Endodermal cell (in vitro differentiated cells): ENCODE measurements around the gene NUDCD2. TPM values are rescaled to one million over a fixed set of nuclear protein-coding genes. Genes with fewer than 3 reads are reported as not detected.

Experiments
- DNase-seq: peaks from one replicate; pipeline ENCODE4 v3.0.0-alpha.2; 2017
- H3K27ac ChIP-seq: 2 replicates; pipeline ENCODE4 v1.5.1; 2013; ENCODE audit warnings: mild to moderate bottlenecking, low read depth, low read length, moderate library complexity
- H3K27me3 ChIP-seq: 2 replicates; pipeline ENCODE4 v1.6.1; 2013; ENCODE audit warnings: mild to moderate bottlenecking, low read length, moderate library complexity; ENCODE audit not compliant: insufficient read depth, control insufficient read depth, poor library complexity, severe bottlenecking
- H3K36me3 ChIP-seq: 2 replicates; pipeline ENCODE4 v1.7.0; 2013; ENCODE audit warnings: mild to moderate bottlenecking, low read length, moderate library complexity; ENCODE audit not compliant: control insufficient read depth, insufficient read depth
- H3K4me1 ChIP-seq: one replicate; pipeline ENCODE4 v1.7.0; 2013; ENCODE audit warnings: low read length; ENCODE audit not compliant: control insufficient read depth, insufficient read depth
- H3K4me3 ChIP-seq: 2 replicates; pipeline ENCODE4 v1.5.1; 2013; ENCODE audit warnings: mild to moderate bottlenecking, low read length, moderate library complexity
- H3K9ac ChIP-seq: 2 replicates; pipeline ENCODE4 v1.6.1; 2013; ENCODE audit warnings: mild to moderate bottlenecking, low read length, moderate library complexity; ENCODE audit not compliant: poor library complexity, severe bottlenecking; ENCODE audit errors: extremely low read depth
- H3K9me3 ChIP-seq: 2 replicates; pipeline ENCODE4 v1.6.1; 2013; ENCODE audit warnings: mild to moderate bottlenecking, low read length, moderate library complexity; ENCODE audit not compliant: control insufficient read depth
- H3K27ac Mint-ChIP-seq: 2 replicates; pipeline ENCODE4 v1.8.0; 2020; ENCODE audit warnings: mixed read lengths
- H3K27me3 Mint-ChIP-seq: 2 replicates; pipeline ENCODE4 v1.8.0; 2021; ENCODE audit warnings: mild to moderate bottlenecking, mixed read lengths; ENCODE audit not compliant: insufficient read depth
- H3K36me3 Mint-ChIP-seq: 2 replicates; pipeline ENCODE4 v1.8.0; 2020; ENCODE audit warnings: low read depth, mixed read lengths
- H3K4me1 Mint-ChIP-seq: 2 replicates; pipeline ENCODE4 v1.8.0; 2020; ENCODE audit warnings: mixed read lengths
- H3K4me3 Mint-ChIP-seq: 2 replicates; pipeline ENCODE4 v1.8.0; 2020; ENCODE audit warnings: mild to moderate bottlenecking, moderate library complexity, mixed read lengths
- H3K9me3 Mint-ChIP-seq: 2 replicates; pipeline ENCODE4 v1.8.0; 2020; ENCODE audit warnings: mild to moderate bottlenecking, mixed read lengths
- WGBS, 2 experiments: methylation state at CpG; one replicate each; pipeline versions ENCODE4 v1.1.5 to v1.1.7; 2013; ENCODE audit warnings: missing lambda C conversion rate in 2 of 2, mixed read lengths in 1 of 2; ENCODE audit not compliant: insufficient coverage in 1 of 2, insufficient read length in 1 of 2; 5-methylcytosine and 5-hydroxymethylcytosine counted together
- total RNA-seq, 2 donors: library from RNA; stranded (reverse); fragmentation: NEBNext Ultra II Directional in 1 of 2; extraction: Animal tissue kit (Norgen Biotek cat#: 25700) in 1 of 2; gene quantifications; 2 replicates in 1 of 2; 3 replicates in 1 of 2; pipeline ENCODE4 v1.2.1, GENCODE V29; 2021
- TF ChIP-seq, protein P1 (sequence below): fragments of 200-600 bp; sonication (generic); conservative IDR thresholded peaks from 2 replicates; pipeline ENCODE4 v1.5.0; 2021; ENCODE audit warnings: antibody characterized with exemption, mild to moderate bottlenecking

Gene NUDCD2
- total RNA-seq, 2 donors from 2014 or later: 36.0 to 73.0 TPM

DNA sequence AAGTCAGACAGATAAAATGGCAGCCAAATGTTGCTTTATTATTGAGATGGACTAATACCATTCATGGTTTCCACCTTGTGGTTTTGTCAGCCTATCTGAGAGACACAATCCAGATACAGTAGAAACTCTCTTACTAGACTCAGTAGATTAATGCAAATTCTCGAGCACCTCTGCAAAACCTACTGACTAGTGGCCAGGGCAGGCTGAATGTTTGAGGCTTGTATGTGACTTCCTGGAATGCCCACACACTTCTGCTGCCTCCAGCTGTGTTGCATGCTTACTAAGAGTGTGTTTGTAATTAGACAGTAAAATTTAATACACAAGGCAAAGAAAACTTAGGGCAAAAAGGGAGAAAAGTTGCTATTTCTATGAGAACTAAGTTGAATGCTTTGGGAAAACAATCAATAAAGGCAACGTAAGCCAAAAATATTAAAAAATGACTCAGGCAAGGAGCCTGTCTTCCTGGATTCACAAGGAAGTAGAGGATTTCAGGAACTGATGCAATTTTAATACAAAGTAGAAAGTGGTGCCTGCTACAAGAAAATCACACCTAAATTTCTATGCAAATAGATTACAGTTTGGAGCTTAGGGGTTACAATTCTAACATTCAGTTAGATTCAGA lies 52.8 kb downstream of the NUDCD2 start:
- H3K9ac ChIP-seq: no peak overlapping the region
- no peak for DNase-seq
- Mint-ChIP-seq H3K4me1 (peaks cover 38% of the 10 kb centered on the region), H3K9me3 (no peaks in the 10 kb centered on the region), H3K36me3 (peaks cover 2% of the 10 kb centered on the region), H3K4me3 (no peak overlapping the region), H3K27ac (no peak overlapping the region), H3K27me3 (no peaks in the 10 kb centered on the region)
- 92 to 95% methylated on average over 2 of the region's 2 CpGs for WGBS, 2 experiments
- H3K27ac ChIP-seq: no peak overlapping the region
- H3K36me3 ChIP-seq: no peaks in the 10 kb centered on the region
- peaks cover 13% of the 10 kb centered on the region for H3K4me1 ChIP-seq
- TF ChIP-seq, protein P1, sequence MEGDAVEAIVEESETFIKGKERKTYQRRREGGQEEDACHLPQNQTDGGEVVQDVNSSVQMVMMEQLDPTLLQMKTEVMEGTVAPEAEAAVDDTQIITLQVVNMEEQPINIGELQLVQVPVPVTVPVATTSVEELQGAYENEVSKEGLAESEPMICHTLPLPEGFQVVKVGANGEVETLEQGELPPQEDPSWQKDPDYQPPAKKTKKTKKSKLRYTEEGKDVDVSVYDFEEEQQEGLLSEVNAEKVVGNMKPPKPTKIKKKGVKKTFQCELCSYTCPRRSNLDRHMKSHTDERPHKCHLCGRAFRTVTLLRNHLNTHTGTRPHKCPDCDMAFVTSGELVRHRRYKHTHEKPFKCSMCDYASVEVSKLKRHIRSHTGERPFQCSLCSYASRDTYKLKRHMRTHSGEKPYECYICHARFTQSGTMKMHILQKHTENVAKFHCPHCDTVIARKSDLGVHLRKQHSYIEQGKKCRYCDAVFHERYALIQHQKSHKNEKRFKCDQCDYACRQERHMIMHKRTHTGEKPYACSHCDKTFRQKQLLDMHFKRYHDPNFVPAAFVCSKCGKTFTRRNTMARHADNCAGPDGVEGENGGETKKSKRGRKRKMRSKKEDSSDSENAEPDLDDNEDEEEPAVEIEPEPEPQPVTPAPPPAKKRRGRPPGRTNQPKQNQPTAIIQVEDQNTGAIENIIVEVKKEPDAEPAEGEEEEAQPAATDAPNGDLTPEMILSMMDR: no peak
- no peaks in the 10 kb centered on the region for H3K27me3 ChIP-seq
- H3K4me3 ChIP-seq: no peak overlapping the region
- no peaks in the 10 kb centered on the region for H3K9me3 ChIP-seq

DNA sequence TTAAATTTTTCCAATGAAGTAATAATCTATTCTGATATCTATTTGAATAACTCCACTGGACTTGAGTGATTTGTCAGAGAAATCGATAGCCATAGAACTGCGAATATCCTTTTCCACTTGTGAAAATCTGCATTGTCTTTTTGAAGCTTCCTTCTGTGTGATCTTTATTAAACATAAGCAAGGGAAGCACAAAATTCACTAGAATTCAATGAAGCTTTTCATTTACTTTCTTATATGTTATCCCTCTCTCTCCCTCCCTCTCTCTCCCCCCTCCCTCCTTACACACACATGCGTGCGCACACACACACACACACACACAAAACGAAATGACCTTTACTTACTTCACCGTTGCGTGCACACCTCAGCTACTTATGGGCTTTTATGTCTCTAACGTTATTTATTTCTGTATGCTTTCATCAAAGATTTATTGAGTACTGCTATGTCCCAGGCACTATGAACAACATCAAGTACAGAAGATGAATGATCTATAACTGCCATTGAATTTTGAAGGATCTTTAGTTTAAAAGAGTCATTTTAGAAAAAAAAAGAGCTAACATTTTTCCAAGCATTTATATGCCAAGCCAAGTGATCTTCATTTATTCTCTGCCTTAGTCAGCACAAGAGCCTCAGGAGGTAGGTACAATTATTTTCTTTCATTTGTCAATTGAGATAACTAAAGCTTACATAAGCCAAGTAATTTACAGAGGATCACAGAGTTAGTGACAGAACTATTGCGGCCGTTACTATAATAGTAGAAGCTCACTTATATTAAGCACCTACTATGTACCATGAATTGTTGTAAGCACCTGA lies 55.3 kb downstream of the NUDCD2 start:
- H3K4me1 Mint-ChIP-seq: peaks cover 33% of the 10 kb centered on the region
- no peaks in the 10 kb centered on the region for H3K36me3 ChIP-seq
- peaks cover 12% of the 10 kb centered on the region for H3K4me1 ChIP-seq
- no peak overlapping the region for H3K4me3 ChIP-seq
- TF ChIP-seq, protein P1: no peak
- H3K9me3 ChIP-seq: peaks cover 9% of the 10 kb centered on the region
- peaks cover 3% of the 10 kb centered on the region for H3K36me3 Mint-ChIP-seq
- DNase-seq: no peak
- H3K27ac Mint-ChIP-seq: no peak overlapping the region
- H3K27me3 Mint-ChIP-seq: no peaks in the 10 kb centered on the region
- no peak overlapping the region for H3K4me3 Mint-ChIP-seq
- no peak overlapping the region for H3K27ac ChIP-seq
- H3K27me3 ChIP-seq: no peaks in the 10 kb centered on the region
- H3K9me3 Mint-ChIP-seq: no peaks in the 10 kb centered on the region
- H3K9ac ChIP-seq: no peak overlapping the region
- 83 to 85% methylated on average over 5 to 10 of the region's 10 CpGs for WGBS, 2 experiments

DNA sequence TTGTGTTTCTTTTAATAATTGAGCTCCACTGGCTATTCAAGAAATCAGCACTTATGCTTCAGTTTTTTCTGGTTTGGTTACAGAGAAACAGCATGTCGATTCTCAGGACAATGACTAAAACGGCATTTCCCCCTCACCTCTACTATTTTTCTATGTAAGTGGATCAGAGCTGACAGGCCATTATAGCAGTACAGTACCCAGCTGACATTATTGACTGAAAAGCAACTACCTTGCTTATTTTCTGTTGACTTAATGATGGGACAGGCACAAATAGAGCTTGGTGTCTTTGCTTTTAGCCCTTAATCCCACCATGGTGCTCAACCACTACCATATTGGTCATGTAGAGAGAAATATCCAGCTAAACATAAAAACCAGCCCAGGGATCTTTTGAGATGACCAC lies 57.9 kb downstream of the NUDCD2 start:
- Mint-ChIP-seq H3K9me3 (no peaks in the 10 kb centered on the region), H3K4me3 (no peak overlapping the region), H3K36me3 (peaks cover 15% of the 10 kb centered on the region), H3K4me1 (peaks cover 16% of the 10 kb centered on the region), H3K27me3 (no peaks in the 10 kb centered on the region), H3K27ac (no peak overlapping the region)
- H3K27ac ChIP-seq: no peak overlapping the region
- peaks cover 7% of the 10 kb centered on the region for H3K4me1 ChIP-seq
- WGBS, 2 experiments: 95% methylated on average over 2 of the region's 2 CpGs; no CpG with 5 or more reads in 1 of the 2 experiments
- H3K36me3 ChIP-seq: no peaks in the 10 kb centered on the region
- no peaks in the 10 kb centered on the region for H3K27me3 ChIP-seq
- TF ChIP-seq, protein P1: no peak
- DNase-seq: no peak
- no peak overlapping the region for H3K4me3 ChIP-seq
- H3K9me3 ChIP-seq: peaks cover 9% of the 10 kb centered on the region
- H3K9ac ChIP-seq: no peak overlapping the region
